Activated CD4-positive, alpha-beta T cell treated with anti-CD3 and anti-CD28 coated beads, Interleukin-2, Interleukin-4, amounts not matched to agents 100 ng/mL and 50 ng/mL, durations not matched to agents 16 hours and 8 hours (primary cell): ENCODE data around the gene PRSS27.
"Not testable (repeated sequence)": the region's sequence is repeated elsewhere in the genome, so short reads cannot be mapped to it uniquely, and the experiment has no call there.

Source experiments
- DNase-seq: peaks from one replicate; pipeline ENCODE4 v3.0.0-alpha.2; 2020; ENCODE audit warnings: low spot score

PRSS27 gene

DNA sequence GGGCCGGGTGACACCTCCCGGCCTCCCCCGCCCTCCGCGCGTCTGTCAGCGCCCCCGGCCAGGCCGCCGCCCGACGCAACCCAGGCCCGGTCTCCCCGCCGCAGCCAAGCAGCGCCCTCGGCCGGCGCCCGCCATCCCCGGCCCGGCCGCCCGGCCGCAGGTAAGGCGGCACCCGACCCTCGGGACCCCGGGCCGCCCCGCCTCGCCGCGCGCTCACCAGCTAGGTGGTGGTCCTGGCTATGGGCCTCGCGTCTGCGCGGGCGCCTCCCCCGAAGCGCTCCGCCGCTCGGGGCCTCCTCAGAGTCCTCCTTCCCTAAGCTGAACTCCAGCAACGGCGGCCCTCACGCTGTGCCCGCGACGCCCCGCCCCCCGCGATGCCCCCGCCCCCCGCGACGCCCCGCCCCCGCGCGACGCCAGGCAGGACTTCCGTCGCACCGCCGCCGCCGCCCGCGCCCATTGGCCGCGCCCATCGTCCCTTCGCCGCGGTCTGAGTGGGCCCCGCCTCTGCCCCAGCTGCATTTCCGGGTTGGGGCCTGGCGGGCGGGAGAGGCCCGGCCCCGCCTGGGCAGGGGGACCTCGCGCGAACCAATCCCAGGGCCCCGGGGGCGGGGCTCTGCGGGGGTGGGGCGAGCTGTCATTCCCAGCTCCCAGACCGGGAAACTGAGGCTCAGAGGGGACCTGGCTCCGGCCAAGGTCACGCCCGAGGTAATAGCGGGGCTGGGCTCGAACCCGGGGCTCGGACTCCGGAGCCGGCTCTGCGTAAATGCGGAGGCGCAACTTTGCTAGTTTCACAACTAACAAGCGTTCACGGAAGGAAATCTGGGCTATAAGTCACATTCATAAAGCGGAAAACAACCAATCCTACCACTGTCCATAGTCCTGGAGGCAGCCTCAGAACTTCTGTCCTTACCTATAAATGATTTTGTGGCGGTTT is 46.7 kb downstream of the PRSS27 start:
- DNase-seq = peak; percentile 96

DNA sequence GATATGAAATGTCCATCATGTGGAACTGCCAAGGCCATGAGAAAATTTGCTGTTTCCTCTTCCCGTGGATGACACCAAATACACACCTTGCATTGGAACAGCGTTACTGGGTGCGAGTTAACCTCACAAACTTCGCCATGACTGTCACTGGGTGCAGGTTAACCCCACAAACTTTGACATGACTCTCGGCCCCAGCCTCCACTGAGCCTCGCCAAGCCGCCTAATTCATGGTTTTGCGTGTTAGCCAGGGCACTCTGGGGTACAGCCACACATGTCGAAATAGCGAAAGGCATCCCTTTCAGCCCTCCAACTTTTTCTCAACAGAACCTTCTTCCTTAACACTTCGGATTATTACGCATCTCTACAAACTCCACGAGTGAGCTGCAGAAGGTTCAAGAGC is 48.3 kb downstream of the PRSS27 start:
- DNase-seq = no peak

DNA sequence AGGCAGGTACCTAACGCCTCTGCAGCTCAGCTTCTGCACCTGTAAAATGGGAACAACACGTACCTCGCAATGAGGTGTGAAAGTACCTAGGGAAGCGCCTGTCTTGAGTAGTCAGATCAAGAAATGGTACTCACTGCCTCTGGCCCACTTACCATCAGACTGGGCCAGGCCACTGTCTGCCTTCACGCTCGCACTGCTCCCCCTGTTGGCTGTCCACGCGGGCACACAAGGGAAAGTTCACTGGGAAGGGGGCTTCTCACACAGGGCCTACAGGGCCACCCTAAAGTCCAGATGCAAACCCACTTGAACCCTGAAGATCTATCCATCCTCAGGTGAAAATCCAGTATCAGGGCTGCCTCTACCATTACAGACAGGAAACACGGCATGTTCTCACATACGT is 48.8 kb downstream of the PRSS27 start:
- DNase-seq = not testable (repeated sequence)

DNA sequence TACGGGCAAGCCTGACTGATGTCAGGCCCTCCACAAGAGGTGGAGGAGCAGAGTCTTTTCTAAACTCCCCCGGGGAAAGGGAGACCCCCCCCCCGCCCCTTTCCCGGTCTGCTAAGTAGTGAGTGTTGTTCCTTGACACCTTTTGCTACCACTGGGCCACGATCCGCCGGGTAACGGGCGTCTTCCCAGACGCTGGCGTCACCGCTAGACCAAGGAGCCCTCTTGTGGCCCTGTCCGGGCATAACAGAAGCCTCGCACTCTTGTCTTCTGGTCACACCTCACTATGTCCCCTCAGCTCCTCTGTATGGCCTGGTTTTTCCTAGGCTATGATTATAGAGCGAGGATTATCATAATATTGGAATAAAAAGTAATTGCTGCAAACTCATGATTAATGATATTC is 50.0 kb downstream of the PRSS27 start:
- DNase-seq = peak; percentile 73

DNA sequence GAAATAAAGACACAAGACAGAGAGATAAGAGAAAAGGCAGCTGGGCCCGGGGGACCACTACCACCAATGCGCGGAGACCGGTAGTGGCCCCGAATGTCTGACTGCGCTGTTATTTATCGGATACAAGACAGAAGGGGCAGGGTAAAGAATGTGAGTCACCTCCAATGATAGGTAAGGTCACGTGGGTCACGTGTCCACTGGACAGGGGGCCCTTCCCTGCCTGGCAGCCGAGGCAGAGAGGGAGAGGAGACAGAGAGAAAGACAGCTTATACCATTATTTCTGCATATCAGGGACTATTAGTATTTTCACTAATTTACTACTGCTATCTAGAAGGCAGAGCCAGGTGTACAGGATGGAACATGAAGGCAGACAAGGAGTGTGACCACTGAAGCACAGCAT is 50.4 kb downstream of the PRSS27 start:
- not testable (repeated sequence) for DNase-seq

DNA sequence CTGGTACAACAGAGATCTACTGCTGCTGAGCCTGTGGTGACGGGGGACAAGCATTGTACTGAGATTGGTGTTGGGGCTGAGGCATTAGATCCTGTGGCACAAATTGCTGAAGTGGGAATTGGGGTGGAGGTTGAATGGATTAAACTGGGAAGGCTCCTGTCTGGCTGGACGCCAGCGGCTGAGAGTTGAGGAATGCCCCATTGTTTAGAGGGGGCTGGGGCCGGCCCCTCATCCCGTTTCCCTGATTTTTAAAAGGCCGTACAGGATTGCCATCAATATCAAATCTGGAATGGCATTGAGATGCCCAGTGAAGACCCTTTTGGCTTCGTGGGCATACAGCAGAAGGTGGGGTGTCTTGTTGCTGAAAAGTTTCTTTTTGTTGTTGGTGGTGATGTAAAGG is 53.4 kb downstream of the PRSS27 start:
- not testable (repeated sequence) for DNase-seq

DNA sequence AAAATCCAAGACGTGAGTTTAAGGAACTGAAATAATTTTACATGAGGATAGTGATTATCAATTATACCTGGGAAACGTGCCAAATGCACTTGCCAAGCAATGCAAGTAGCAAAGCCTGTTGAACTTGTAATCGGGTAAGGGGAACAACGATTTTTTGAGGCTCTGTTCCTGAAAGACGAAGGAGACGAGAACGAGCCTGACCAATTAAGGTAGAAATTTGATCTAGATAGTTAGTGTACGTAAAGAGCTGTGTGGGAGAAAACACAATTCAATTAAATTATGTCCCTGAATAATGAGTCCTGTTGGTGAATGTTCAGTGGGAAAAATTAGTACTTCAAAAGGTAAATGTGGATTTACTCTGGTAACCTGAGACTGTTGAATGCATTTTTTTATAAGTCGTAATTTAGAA is 55.4 kb downstream of the PRSS27 start:
- DNase-seq = no peak

DNA sequence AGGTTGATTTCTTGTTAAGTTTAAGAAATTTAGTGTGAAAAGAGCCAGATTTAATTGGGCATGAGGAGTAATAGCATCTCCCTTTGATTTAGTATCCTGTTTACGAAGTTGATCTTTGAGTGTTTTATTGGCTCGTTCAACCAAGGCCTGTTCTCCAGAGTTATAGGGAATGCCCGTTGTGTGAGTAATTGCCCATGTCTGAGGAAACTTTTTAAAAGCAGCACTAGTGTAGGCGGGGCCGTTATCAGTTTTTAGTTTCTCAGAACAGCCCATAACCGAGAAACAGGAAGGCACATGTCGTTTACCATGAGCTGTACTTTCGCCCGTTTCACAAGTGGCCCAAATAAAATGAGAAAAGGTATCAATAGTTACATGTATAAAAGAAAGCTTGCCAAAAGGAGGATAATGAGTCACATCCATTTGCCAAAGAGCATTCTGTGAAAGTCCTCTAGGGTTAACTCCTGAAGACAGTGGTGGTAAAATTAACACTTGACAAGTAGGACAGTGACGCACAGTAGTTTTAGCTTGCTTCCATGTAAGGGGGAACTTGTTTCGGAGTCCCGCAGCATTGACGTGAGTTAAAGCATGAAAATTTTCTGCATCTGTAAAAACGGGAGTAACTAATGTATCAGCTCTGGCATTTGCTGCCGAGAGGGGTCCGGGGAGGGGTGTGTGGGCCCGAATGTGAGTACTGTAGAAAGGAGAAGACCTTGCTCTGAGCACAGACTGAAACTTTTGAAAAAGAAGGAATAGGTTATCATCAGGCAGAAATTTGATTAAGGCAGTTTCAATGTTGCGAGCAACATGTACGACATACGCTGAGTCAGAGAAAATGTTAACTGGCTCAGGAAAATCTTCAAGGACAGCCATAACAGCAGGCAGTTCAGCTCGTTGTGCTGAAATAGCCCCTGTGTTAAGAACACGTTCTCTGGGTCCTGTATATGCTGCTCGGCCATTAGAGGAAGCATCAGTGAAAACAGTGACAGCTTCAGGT is 56.2 kb downstream of the PRSS27 start:
- peak; percentile 73 for DNase-seq
